GM23248 (cell line): ENCODE measurements around the gene CIDEC.
"Not testable (repeated sequence)": the region's sequence is repeated elsewhere in the genome, so short reads cannot be mapped to it uniquely, and the experiment has no call there.

Experiments
- EZH2 ChIP-seq: fragments of 200-600 bp; sonication (generic); IDR thresholded peaks from 2 replicates; pipeline ENCODE4 v1.6.1; 2018; ENCODE audit warnings: antibody characterized with exemption, mild to moderate bottlenecking; ENCODE audit not compliant: insufficient read depth, poor library complexity, severe bottlenecking
- EZH2phosphoT487 ChIP-seq: fragments of 200-600 bp; sonication (generic); IDR thresholded peaks from 2 replicates; pipeline ENCODE4 v1.6.1; 2018; ENCODE audit warnings: antibody characterized with exemption, moderate library complexity, mild to moderate bottlenecking, low read depth; ENCODE audit not compliant: insufficient read depth

DNA sequence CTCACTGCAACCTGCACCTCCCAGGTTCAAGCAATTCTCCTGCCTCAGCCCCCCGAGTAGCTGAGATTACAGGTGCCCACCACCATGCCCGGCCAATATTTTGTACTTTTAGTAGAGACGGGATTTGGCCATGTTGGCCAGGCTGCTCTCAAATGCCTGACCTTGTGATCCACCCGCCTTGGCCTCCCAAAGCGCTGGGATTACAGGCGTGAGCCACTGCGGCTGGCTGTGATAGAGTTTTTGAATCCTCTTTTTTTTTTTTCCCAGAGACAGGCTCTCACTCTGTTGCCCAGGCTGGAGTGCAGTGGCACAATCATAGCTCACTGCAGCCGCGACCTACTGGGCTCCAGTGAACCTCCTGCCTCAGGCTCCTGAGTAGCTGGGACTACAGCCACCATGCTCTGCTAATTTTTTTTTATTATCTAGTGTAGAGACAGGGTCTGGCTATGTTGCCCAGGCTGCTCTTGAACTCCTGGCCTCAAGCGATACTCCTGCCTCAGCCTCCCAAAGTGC lies 14.9 kb downstream of the CIDEC start:
- TF ChIP-seq EZH2, EZH2phosphoT487: not testable (repeated sequence)
